GM12878 (cell line): ENCODE data around the gene CDK4. TPM values are rescaled to one million over a fixed set of nuclear protein-coding genes. Genes with fewer than 3 reads are reported as not detected.
A peak's percentile ranks its signal among the peaks of the same experiment; 100 is the strongest.

Source experiments
- ATF7 ChIP-seq: fragments of 450-650 bp; IDR thresholded peaks from 2 replicates; pipeline ENCODE4 v1.6.1; 2016; ENCODE audit warnings: low read depth, mild to moderate bottlenecking
- BACH1 ChIP-seq: fragments of 450-650 bp; IDR thresholded peaks from 2 replicates; pipeline ENCODE4 v1.6.1; 2017; ENCODE audit warnings: mild to moderate bottlenecking, borderline replicate concordance
- BCL3 ChIP-seq: IDR thresholded peaks from 2 replicates; pipeline ENCODE4 v1.6.1; 2011; ENCODE audit warnings: borderline replicate concordance, low read depth, mild to moderate bottlenecking, moderate library complexity, low read length; ENCODE audit not compliant: insufficient read depth, poor library complexity, severe bottlenecking
- CREB1 ChIP-seq: IDR thresholded peaks from 2 replicates; pipeline ENCODE4 v1.6.1; 2012; ENCODE audit warnings: low read depth, mild to moderate bottlenecking, inconsistent platforms
- EED ChIP-seq: sonication (generic); IDR thresholded peaks from 2 replicates; pipeline ENCODE4 v1.6.1; 2016; ENCODE audit warnings: antibody characterized with exemption, low read depth
- ESRRA ChIP-seq: IDR thresholded peaks from 2 replicates; pipeline ENCODE4 v1.6.1; 2012; ENCODE audit warnings: mild to moderate bottlenecking, low read length, improper control_type of control experiment
- KDM1A ChIP-seq: fragments of 200-600 bp; sonication (generic); IDR thresholded peaks from 2 replicates; pipeline ENCODE4 v1.6.1; 2016; ENCODE audit warnings: borderline replicate concordance
- MLLT1 ChIP-seq: fragments of 450-650 bp; IDR thresholded peaks from 2 replicates; pipeline ENCODE4 v1.6.1; 2016; ENCODE audit warnings: mild to moderate bottlenecking
- MTA2 ChIP-seq: fragments of 450-650 bp; IDR thresholded peaks from 2 replicates; pipeline ENCODE4 v1.6.1; 2016; ENCODE audit warnings: low read depth, mild to moderate bottlenecking, moderate library complexity
- NR2C2 ChIP-seq: IDR thresholded peaks from 2 replicates; pipeline ENCODE4 v1.6.1; 2011; ENCODE audit warnings: borderline replicate concordance, low read depth; ENCODE audit not compliant: control insufficient read depth, insufficient read length
- PAX5 ChIP-seq: IDR thresholded peaks from 2 replicates; pipeline ENCODE4 v1.6.1; 2011; ENCODE audit warnings: low read depth, low read length, borderline replicate concordance
- RAD51 ChIP-seq: fragments of 450-650 bp; IDR thresholded peaks from 2 replicates; pipeline ENCODE4 v1.6.1; 2016; ENCODE audit warnings: moderate library complexity, mild to moderate bottlenecking, inconsistent platforms
- RELB ChIP-seq: fragments of 450-650 bp; IDR thresholded peaks from 2 replicates; pipeline ENCODE4 v1.6.1; 2017; ENCODE audit warnings: low read depth, mild to moderate bottlenecking, moderate library complexity
- TBL1XR1 ChIP-seq: IDR thresholded peaks from 2 replicates; pipeline ENCODE4 v1.6.1; 2012; ENCODE audit warnings: low read depth, low read length, improper control_type of control experiment
- TCF7 ChIP-seq: IDR thresholded peaks from 2 replicates; pipeline ENCODE4 v1.6.1; 2014; ENCODE audit warnings: antibody characterized with exemption, borderline replicate concordance
- ZBTB4 ChIP-seq: fragments of 450-650 bp; formaldehyde crosslinking; IDR thresholded peaks from 2 replicates; pipeline ENCODE4 v1.4.0; 2022; ENCODE audit warnings: mild to moderate bottlenecking, moderate library complexity
- polyA plus RNA-seq, 11 experiments: library from polyadenylated mRNA; depleted of rRNA in 4 of 11; unstranded in 6 of 11; stranded (reverse) in 5 of 11; fragments of >200 nt; fragmentation: Nextera tagmentation in 4 of 11; fragmentation: Illumina TruSeq in 1 of 11; extraction: Ambion mirVana in 4 of 11; extraction: Trizol in 1 of 11; gene quantifications; 1 replicate in 1 of 11; 2 replicates in 10 of 11; pipeline versions ENCODE4 v1.2.1 to v1.2.3, GENCODE V29; 2011 to 2016; ENCODE audit warnings: inconsistent platforms in 2 of 11, missing spikeins in 2 of 11, low read depth in 1 of 11
- total RNA-seq, 4 experiments: library from RNA; depleted of rRNA in 3 of 4; stranded (reverse); fragments of >200 nt in 3 of 4; fragmentation: Illumina TruSeq in 1 of 4; extraction: Trizol in 1 of 4; gene quantifications; 2 replicates each; pipeline versions ENCODE4 v1.2.1 to v1.2.3, GENCODE V29; 2013 to 2021

The CDK4 gene
- total and polyA plus RNA-seq, 10 of the 15 experiments (the other 5 are each of a cell fraction or from before 2014, with no cell fraction given) = 26.1 to 385 (median 221) TPM

- TF ChIP-seq NR2C2 = no peak
- TF ChIP-seq MTA2 = peak; percentile 43; the same call in 1 of the 2 replicates
- no peak for TF ChIP-seq BCL3
- no peak for TF ChIP-seq ATF7
- no peak for TF ChIP-seq TCF7
- TF ChIP-seq RAD51 = no peak
- TF ChIP-seq RELB = no peak
- TF ChIP-seq MLLT1 = no peak
- TF ChIP-seq ESRRA = no peak
- no peak for TF ChIP-seq KDM1A
- TF ChIP-seq PAX5 = peak; percentile 59; the same call in 1 of the 2 replicates
- TF ChIP-seq ZBTB4 (CRISPR knock-in tag) = no peak
- TF ChIP-seq CREB1 = peak; percentile 99
- no peak for TF ChIP-seq TBL1XR1
- no peak for TF ChIP-seq EED
- TF ChIP-seq BACH1 = 0 out of 2 replicates have a peak, but pooled peaks have one; percentile 42
Measured at GRCh38 chr12:57744194-57744776, 7.8 kb downstream of the CDK4 start (continued).
